Measurements from ENCODE around the gene THEM5. TPM values are rescaled to one million over a fixed set of nuclear protein-coding genes. Genes with fewer than 3 reads are reported as not detected.
A peak's percentile ranks its signal among the peaks of the same experiment; 100 is the strongest.

Gene THEM5
- total and polyA plus RNA-seq, 10 of the 15 experiments (the other 5 are each of a cell fraction or from before 2014, with no cell fraction given), result 0.16 TPM; not detected in 9

- ATAC-seq, result peak; percentile 84
- H3K4me3 ChIP-seq, result peak within 1 kb of the TSS; percentile 42; the same call in 1 of the 2 replicates
- no peak for FAIRE-seq
- CTCF ChIA-PET, result interaction anchor here (0.6 to 1.6 kb wide), 11 partner anchors 10 to 683 kb away, joined by 3 to 4 read pairs (median 3); partner anchors contain the start of genes THEM5, TNFAIP8L2 and VPS72
- no peaks in the 10 kb centered on the region for H3K36me3 ChIP-seq (ENCODE audit: control insufficient read depth in 2 of 2, insufficient read depth in 2 of 2, low read length in 1 of 2)
- H3K27ac ChIP-seq (ENCODE audit: control insufficient read depth, insufficient read depth), result peak within 1 kb of the TSS; percentile 26; the same call in 1 of the 2 replicates
- intact Hi-C loops (cut with micrococcal nuclease; ENCODE audit: unreplicated experiment), result loop anchor here (5.0 to 10.0 kb wide), 2 partner anchors 125 to 147 kb away; partner anchors contain the start of gene CELF3
- BruUV-seq (replicated peaks), result no TSS peak
- SMC1A ChIA-PET (ENCODE audit: uncharacterized antibody, unreplicated experiment), result interaction anchor here (0.7 to 2.1 kb wide), 13 partner anchors 9 to 395 kb away, joined by 3 to 8 read pairs (median 4); partner anchors contain the start of genes THEM4 and THEM5
- RAD21 ChIA-PET (ENCODE audit: unreplicated experiment), result interaction anchor here (0.9 to 2.3 kb wide), 7 partner anchors 19 to 380 kb away, joined by 3 to 10 read pairs (median 4); partner anchors contain the start of gene POGZ
- H3K4me2 ChIP-seq (ENCODE audit: control insufficient read depth, insufficient read depth), result peak within 1 kb of the TSS; percentile 80
- peaks cover 0 to 8% of the 10 kb centered on the region in 2 experiments for H3K27me3 ChIP-seq (replicated peaks in 1 of 2; ENCODE audit: control insufficient read depth in 2 of 2, insufficient read depth in 2 of 2, low read length in 1 of 2)
- no peaks in the 10 kb centered on the region for H3K9me3 ChIP-seq (replicated peaks; ENCODE audit: control insufficient read depth, insufficient read depth, low read length)
- peaks cover 5% of the 10 kb centered on the region; the same call in 1 of the 2 replicates for H4K20me1 ChIP-seq (ENCODE audit: control insufficient read depth, insufficient read depth)
- H3K79me2 ChIP-seq (ENCODE audit: control insufficient read depth, insufficient read depth, low read length), result no peaks in the 10 kb centered on the region
- POLR2A ChIA-PET, result interaction anchor here (0.6 to 2.0 kb wide), 7 partner anchors 9 to 491 kb away, joined by 3 to 9 read pairs (median 6); partner anchors contain the start of genes RIIAD1 and THEM4
- WGBS (ENCODE audit: insufficient coverage, insufficient replicate concordance, low lambda C conversion rate, missing lambda C conversion rate), result 13% methylated on average over 47 of the region's 47 CpGs
- in situ Hi-C loops (cut with MboI), result loop anchor here (5.0 to 10.0 kb wide), 3 partner anchors 247 to 545 kb away; no protein-coding TSS in a partner anchor
- peaks cover 10% of the 10 kb centered on the region; the same call in 1 of the 2 replicates for H3K4me1 ChIP-seq (ENCODE audit: control insufficient read depth, insufficient read depth, low read length)
- H3K9ac ChIP-seq (ENCODE audit: control insufficient read depth, insufficient read depth, low read length), result peak within 1 kb of the TSS; percentile 15
- peak within 1 kb of the TSS; percentile 69 for H2AFZ ChIP-seq (ENCODE audit: control insufficient read depth, low read depth, low read length)
- DNase-seq (ENCODE audit: low read depth, low spot score), result peak; percentile 9
- no peak for TF ChIP-seq KAT2A (conservative IDR thresholded peaks at IDR 0.05; ENCODE audit: control insufficient read depth, low read depth, low read length)
- TF ChIP-seq BACH1 (IDR thresholded peaks at IDR 0.05; ENCODE audit: borderline replicate concordance), result peak; percentile 48; the same call in 1 of the 2 replicates
- no peak for TF ChIP-seq SKIL (IDR thresholded peaks at IDR 0.05; ENCODE audit: low read depth, poor library complexity, severe bottlenecking)
- no peak for TF ChIP-seq ZNF622 (IDR thresholded peaks at IDR 0.05)
- TF ChIP-seq ATF3 (IDR thresholded peaks at IDR 0.05; ENCODE audit: borderline replicate concordance, extremely low read depth, low read depth, low read length), result no peak
- no peak for TF ChIP-seq TCF3 (IDR thresholded peaks at IDR 0.05; ENCODE audit: borderline replicate concordance, insufficient read depth, low read depth, low read length)
- TF ChIP-seq RUNX3 (IDR thresholded peaks at IDR 0.05; ENCODE audit: low read length), result no peak
- no peak for TF ChIP-seq EED (IDR thresholded peaks at IDR 0.05; ENCODE audit: low read depth)
- TF ChIP-seq ZBTB11 (CRISPR knock-in tag; IDR thresholded peaks at IDR 0.05), result no peak
- no peak for TF ChIP-seq RELA (IDR thresholded peaks at IDR 0.05; ENCODE audit: borderline replicate concordance, partially characterized antibody)
- TF ChIP-seq CREB1 (IDR thresholded peaks at IDR 0.05; ENCODE audit: low read depth), result no peak
- TF ChIP-seq POLR2AphosphoS2 (IDR thresholded peaks at IDR 0.05; ENCODE audit: low read depth, low read length), result no peak
- TF ChIP-seq PBX3 (IDR thresholded peaks at IDR 0.05; ENCODE audit: insufficient replicate concordance, low read depth, low read length), result no peak
Measured at GRCh38 chr1:151839457-151840403, 13.8 kb downstream of the THEM5 start, which contains the start of gene C2CD4D. Gene C2CD4D, minus strand, starts transcription at chr1:151839820. Its CDS starts 831 bp downstream, at chr1:151838989.

Measured in GM12878 (cell line).